Upper lobe of right lung (tissue), 1 donor: Measurements from ENCODE around the gene WWOX. TPM values are rescaled to one million over a fixed set of nuclear protein-coding genes. Genes with fewer than 3 reads are reported as not detected.

Experiments
- ATAC-seq: fragments of 200-7000 bp; cut with Tn5 transposase; one replicate; pipeline ENCODE4 v1.9.1; 2020; ENCODE audit warnings: mild to moderate bottlenecking, moderate library complexity
- DNase-seq: peaks from one replicate; pipeline ENCODE4 v3.0.0-alpha.2; 2020
- H3K27ac ChIP-seq: fragments of 200-600 bp; one replicate; pipeline ENCODE4 v1.8.0; 2022
- H3K27me3 ChIP-seq: fragments of 200-600 bp; one replicate; pipeline ENCODE4 v1.8.0; 2022; ENCODE audit warnings: mild to moderate bottlenecking
- H3K36me3 ChIP-seq: fragments of 200-600 bp; one replicate; pipeline ENCODE4 v1.8.0; 2022
- H3K4me1 ChIP-seq: fragments of 200-600 bp; one replicate; pipeline ENCODE4 v1.8.0; 2022
- H3K4me3 ChIP-seq: fragments of 200-600 bp; one replicate; pipeline ENCODE4 v1.8.0; 2022; ENCODE audit warnings: mild to moderate bottlenecking
- H3K9me3 ChIP-seq: fragments of 200-600 bp; one replicate; pipeline ENCODE4 v1.8.0; 2022
- intact Hi-C: fragments of 100-400 bp; cut with DNase I; formaldehyde crosslinking; loops from one replicate; pipeline ENCODE4 v1.11.0; 2022
- total RNA-seq: library from RNA; stranded (reverse); fragmentation: NEBNext Ultra II Directional; extraction: Animal tissue kit (Norgen Biotek cat#: 25700); gene quantifications from one replicate; pipeline ENCODE4 v1.2.1, GENCODE V29; 2021
- TF ChIP-seq, protein P1 (sequence below): fragments of 200-600 bp; IDR thresholded peaks from one replicate; pipeline ENCODE4 v1.8.0; 2022; ENCODE audit warnings: antibody characterized with exemption
- donor health status: DM: no; HTN: yes; CAD: no; lungs with severe emphysema.

WWOX gene
- total RNA-seq, 1 donor from 2014 or later, result 17.0 TPM

DNA sequence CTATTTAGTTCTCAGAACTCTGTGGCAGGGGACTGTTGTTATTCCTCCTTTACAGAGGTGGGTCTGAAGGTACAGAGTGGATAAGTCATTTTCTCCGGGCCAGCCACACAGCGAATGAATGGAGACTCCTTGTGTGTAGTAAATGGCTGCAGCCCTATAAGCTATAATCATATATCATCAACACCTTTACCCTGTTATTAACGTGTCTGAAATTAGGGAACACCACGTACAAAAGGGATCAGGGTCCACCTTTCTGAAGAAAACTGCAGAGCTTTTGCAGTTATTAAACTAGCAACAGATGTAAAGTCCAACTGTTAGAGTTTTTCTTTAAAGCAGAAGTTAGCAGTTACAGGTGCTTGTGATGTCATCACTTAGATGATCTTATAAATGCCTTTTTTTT is 804.4 kb downstream of the WWOX start:
- Histone ChIP-seq H3K4me1 (no peaks in the 10 kb centered on the region), H3K4me3 (no peak overlapping the region), H3K9me3 (no peaks in the 10 kb centered on the region), H3K27ac (no peak overlapping the region), H3K27me3 (no peaks in the 10 kb centered on the region), H3K36me3 (no peaks in the 10 kb centered on the region)
- no peak for ATAC-seq
- no peak for DNase-seq
- TF ChIP-seq, protein P1, sequence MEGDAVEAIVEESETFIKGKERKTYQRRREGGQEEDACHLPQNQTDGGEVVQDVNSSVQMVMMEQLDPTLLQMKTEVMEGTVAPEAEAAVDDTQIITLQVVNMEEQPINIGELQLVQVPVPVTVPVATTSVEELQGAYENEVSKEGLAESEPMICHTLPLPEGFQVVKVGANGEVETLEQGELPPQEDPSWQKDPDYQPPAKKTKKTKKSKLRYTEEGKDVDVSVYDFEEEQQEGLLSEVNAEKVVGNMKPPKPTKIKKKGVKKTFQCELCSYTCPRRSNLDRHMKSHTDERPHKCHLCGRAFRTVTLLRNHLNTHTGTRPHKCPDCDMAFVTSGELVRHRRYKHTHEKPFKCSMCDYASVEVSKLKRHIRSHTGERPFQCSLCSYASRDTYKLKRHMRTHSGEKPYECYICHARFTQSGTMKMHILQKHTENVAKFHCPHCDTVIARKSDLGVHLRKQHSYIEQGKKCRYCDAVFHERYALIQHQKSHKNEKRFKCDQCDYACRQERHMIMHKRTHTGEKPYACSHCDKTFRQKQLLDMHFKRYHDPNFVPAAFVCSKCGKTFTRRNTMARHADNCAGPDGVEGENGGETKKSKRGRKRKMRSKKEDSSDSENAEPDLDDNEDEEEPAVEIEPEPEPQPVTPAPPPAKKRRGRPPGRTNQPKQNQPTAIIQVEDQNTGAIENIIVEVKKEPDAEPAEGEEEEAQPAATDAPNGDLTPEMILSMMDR, result no peak
- intact Hi-C loops, result no loop called here

DNA sequence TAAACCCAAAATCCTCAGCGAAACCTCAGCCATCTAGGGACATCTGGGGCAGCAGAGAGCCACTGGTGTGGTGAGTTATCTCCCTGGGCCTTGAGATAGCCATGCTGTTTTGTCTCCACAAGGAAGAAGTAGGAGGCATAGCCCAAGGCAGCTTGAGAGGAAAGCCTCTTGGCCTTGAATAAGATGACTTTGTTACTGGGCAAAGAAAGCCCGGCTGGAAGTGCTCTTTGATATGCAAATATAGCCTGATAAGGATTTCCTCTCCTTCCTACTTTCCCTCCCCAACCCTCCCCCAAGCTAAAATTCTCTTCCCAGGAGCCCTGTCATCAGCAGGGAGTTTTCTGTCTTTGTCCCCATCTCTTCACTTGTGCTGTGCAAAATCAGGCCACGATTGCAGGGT is 806.7 kb downstream of the WWOX start:
- H3K9me3 ChIP-seq, result no peaks in the 10 kb centered on the region
- no peak overlapping the region for H3K4me3 ChIP-seq
- ATAC-seq (no peak), DNase-seq (no peak)
- H3K36me3 ChIP-seq, result no peaks in the 10 kb centered on the region
- no peaks in the 10 kb centered on the region for H3K27me3 ChIP-seq
- H3K27ac ChIP-seq, result no peak overlapping the region
- no peaks in the 10 kb centered on the region for H3K4me1 ChIP-seq
- intact Hi-C loops, result no loop called here
- TF ChIP-seq, protein P1, result no peak

DNA sequence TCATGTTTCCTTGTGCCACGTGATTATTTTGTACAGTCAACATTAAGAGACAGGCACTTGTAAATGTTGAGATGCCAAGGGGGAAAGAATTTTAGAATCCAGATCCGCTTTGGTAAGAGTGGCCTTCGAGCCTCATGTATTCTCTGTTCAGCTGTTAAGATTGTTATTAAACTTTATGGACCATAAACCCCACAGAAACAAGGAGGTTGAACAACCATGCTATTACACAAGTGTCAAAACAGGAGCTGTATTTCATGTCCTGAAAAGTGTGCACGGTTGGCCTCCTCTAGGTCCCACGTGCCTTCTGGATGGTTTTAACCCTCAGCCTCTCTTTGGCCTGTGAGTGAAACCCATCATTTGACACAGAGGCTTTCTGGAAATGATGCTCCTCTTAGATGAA is 809.8 kb downstream of the WWOX start:
- intact Hi-C loops, result no loop called here

DNA sequence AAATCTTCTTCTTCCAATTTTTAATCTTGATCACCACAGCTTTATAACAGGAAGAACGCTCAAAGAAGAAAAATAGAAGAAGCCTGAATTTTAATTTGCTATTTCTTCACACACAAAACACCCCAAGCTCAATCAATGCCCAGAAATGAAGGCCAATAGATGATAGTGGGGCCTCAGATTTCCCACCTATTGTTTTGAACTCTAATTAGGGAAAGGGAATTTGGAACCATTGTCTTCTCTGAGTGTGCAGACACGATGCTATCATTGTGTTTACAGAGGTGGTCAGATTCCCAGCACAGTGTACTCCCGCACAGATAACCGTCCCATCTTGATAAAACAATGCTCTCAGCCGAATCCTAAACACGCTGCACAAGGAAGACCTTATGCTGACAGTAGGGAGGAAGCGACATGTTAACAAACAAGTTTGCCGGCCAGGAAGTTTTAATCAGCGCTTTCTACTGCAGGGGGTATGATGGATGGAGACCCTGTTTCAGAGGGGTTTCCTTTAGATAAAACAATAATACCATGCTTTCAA is 816.4 kb downstream of the WWOX start:
- no peaks in the 10 kb centered on the region for H3K9me3 ChIP-seq
- no peak overlapping the region for H3K27ac ChIP-seq
- DNase-seq, result no peak
- TF ChIP-seq, protein P1, result no peak
- no peaks in the 10 kb centered on the region for H3K4me1 ChIP-seq
- H3K27me3 ChIP-seq, result no peaks in the 10 kb centered on the region
- intact Hi-C loops, result no loop called here
- H3K36me3 ChIP-seq, result no peaks in the 10 kb centered on the region
- H3K4me3 ChIP-seq, result no peak overlapping the region
- ATAC-seq, result no peak

More for the DNA sequence above, 809.8 kb downstream of the WWOX start:
- Histone ChIP-seq H3K4me3 (no peak overlapping the region), H3K9me3 (no peaks in the 10 kb centered on the region), H3K27ac (no peak overlapping the region), H3K4me1 (no peaks in the 10 kb centered on the region), H3K36me3 (no peaks in the 10 kb centered on the region), H3K27me3 (no peaks in the 10 kb centered on the region)
- ATAC-seq (no peak), DNase-seq (no peak)
- TF ChIP-seq, protein P1, result no peak

DNA sequence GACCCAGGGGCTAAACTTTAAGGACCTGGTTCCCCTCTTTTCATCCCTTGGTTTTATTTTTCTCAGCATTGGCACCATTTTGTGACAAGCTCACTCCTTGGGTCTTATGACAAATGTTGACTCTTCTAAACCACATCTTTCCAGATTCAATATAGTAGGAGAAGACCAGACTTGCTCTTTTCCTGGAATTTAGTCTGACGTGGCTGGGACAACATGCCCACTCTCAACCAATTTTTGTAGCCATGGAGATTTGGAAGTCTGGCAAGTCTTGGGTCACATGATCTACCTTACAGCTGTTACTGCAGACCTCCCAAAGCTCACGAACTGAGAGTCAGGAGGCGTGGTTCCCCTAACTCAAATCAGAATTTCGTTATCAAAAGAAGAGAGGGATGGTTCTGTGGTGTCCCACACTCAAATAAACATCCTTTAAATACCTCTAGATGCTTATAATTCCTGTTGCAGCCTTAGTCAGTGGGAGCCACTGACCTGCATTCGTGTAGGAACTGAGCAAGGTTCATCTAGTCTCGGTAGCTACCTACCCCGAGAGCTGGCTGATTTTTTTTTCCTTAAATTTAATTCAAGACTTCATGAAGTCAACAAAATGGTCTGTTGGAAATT is 817.6 kb downstream of the WWOX start:
- no peak for DNase-seq
- H3K9me3 ChIP-seq, result peaks cover 6% of the 10 kb centered on the region
- H3K4me1 ChIP-seq, result no peaks in the 10 kb centered on the region
- H3K27ac ChIP-seq, result no peak overlapping the region
- intact Hi-C loops, result no loop called here
- H3K27me3 ChIP-seq, result no peaks in the 10 kb centered on the region
- no peak overlapping the region for H3K4me3 ChIP-seq
- no peak for ATAC-seq
- TF ChIP-seq, protein P1, result no peak
- no peaks in the 10 kb centered on the region for H3K36me3 ChIP-seq
